ENCODE data around the gene CEP85.

- no peak for TF ChIP-seq POLR2A (IDR thresholded peaks at IDR 0.05)
- TF ChIP-seq, protein P1, sequence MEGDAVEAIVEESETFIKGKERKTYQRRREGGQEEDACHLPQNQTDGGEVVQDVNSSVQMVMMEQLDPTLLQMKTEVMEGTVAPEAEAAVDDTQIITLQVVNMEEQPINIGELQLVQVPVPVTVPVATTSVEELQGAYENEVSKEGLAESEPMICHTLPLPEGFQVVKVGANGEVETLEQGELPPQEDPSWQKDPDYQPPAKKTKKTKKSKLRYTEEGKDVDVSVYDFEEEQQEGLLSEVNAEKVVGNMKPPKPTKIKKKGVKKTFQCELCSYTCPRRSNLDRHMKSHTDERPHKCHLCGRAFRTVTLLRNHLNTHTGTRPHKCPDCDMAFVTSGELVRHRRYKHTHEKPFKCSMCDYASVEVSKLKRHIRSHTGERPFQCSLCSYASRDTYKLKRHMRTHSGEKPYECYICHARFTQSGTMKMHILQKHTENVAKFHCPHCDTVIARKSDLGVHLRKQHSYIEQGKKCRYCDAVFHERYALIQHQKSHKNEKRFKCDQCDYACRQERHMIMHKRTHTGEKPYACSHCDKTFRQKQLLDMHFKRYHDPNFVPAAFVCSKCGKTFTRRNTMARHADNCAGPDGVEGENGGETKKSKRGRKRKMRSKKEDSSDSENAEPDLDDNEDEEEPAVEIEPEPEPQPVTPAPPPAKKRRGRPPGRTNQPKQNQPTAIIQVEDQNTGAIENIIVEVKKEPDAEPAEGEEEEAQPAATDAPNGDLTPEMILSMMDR (IDR thresholded peaks at IDR 0.05 in 4 of 5, conservative IDR thresholded peaks at IDR 0.05 in 1 of 5), result no peak
Observed at GRCh38 chr1:26293911-26294463, 60.0 kb downstream of the CEP85 start.
